Esophagus squamous epithelium (tissue), 5 donors: ENCODE measurements around the gene VSTM2L. TPM values are rescaled to one million over a fixed set of nuclear protein-coding genes. Genes with fewer than 3 reads are reported as not detected.

Experiments
- DNase-seq: peaks from one replicate; lab custom pipeline; 2025; lab: John Stamatoyannopoulos, UW
- H3K27ac ChIP-seq, 4 donors: fragments of 200-600 bp; sonication (generic); one replicate each; pipeline ENCODE4 v1.5.1; 2016 to 2019; ENCODE audit warnings: mild to moderate bottlenecking in 1 of 4
- H3K27me3 ChIP-seq, 4 donors: fragments of 200-600 bp; sonication (generic); 1 replicate in 3 of 4; 2 replicates in 1 of 4; pipeline versions ENCODE4 v1.5.1 to v1.6.0; 2017 to 2021; ENCODE audit warnings: antibody characterized with exemption in 1 of 4
- H3K36me3 ChIP-seq, 3 donors: fragments of 200-600 bp; sonication (generic); one replicate each; pipeline ENCODE4 v1.5.1; 2016 to 2019
- H3K4me1 ChIP-seq, 3 donors: fragments of 200-600 bp; sonication (generic); one replicate each; pipeline ENCODE4 v1.5.1; 2017 to 2019
- H3K4me3 ChIP-seq, 4 donors: fragments of 200-600 bp; sonication (generic); 1 replicate in 3 of 4; 2 replicates in 1 of 4; pipeline ENCODE4 v1.5.1; 2016 to 2019; ENCODE audit warnings: mild to moderate bottlenecking in 2 of 4, moderate library complexity in 1 of 4
- H3K9me3 ChIP-seq, 3 donors: fragments of 200-600 bp; sonication (generic); one replicate each; pipeline ENCODE4 v1.5.1; 2016 to 2019
- POLR2A ChIP-seq, 4 donors: fragments of 450-650 bp; IDR thresholded peaks; one replicate each; pipeline ENCODE4 v1.6.1; 2017; ENCODE audit warnings: antibody characterized with exemption in 4 of 4, mild to moderate bottlenecking in 4 of 4, moderate library complexity in 3 of 4
- WGBS, 2 donors: methylation state at CpG; one replicate each; pipeline ENCODE4 v1.1.5; 2018; 5-methylcytosine and 5-hydroxymethylcytosine counted together
- intact Hi-C: fragments of 100-400 bp; cut with DNase I; formaldehyde crosslinking; loops from one replicate; pipeline ENCODE4 v1.15.0; 2022
- total RNA-seq, 4 donors: library from RNA; depleted of rRNA; stranded (reverse); fragments of >200 nt; gene quantifications; one replicate each; pipeline ENCODE4 v1.1.0, GENCODE V29; 2016
- TF ChIP-seq, protein P1 (sequence below), 6 experiments: fragments of 450-650 bp in 4 of 6; fragments of 200-600 bp in 2 of 6; sonication (generic) in 2 of 6; IDR thresholded peaks; one replicate each; pipeline ENCODE4 v1.5.1; 2016 to 2019; ENCODE audit warnings: antibody characterized with exemption in 6 of 6, mild to moderate bottlenecking in 4 of 6, moderate library complexity in 4 of 6
- donor health status: DM: yes; HTN: yes; CAD: no.

Gene VSTM2L
- total RNA-seq, 4 donors from 2014 or later = 0.38 to 2.6 (median 0.68) TPM

DNA sequence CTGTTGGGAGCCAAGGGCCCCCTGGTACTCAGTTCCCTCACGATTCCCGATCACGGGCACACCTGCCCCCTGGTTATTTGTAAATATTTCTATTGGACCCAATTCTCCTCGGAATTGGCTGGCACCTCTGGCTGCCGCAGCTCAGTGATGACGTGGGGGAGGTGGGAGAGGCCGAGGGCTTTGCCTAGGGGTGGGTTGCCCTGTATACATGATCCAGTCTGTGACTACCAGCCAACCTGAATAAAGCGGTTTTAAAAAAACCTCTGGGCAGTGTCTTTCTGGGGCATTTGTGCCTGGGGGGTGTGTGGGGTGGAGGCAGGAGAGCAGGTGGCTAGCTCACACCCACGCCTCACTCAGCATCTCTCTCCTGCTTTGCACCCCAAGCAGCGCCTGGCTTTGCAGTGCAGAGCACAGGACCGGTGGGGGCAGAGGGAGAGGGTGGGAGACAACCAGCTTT is 42.2 kb downstream of the VSTM2L start:
- no peak overlapping the region for H3K4me3 ChIP-seq
- no peak overlapping the region for H3K27ac ChIP-seq
- no peaks in the 10 kb centered on the region for H3K36me3 ChIP-seq
- intact Hi-C loops = no loop called here
- peaks cover 0 to 27% (median 0%) of the 10 kb centered on the region in 4 donors for H3K27me3 ChIP-seq
- H3K4me1 ChIP-seq = no peaks in the 10 kb centered on the region
- 15 to 32% methylated on average over 3 to 5 of the region's 11 CpGs for WGBS, 2 donors
- DNase-seq = no peak
- no peaks in the 10 kb centered on the region for H3K9me3 ChIP-seq
- TF ChIP-seq, protein P1, sequence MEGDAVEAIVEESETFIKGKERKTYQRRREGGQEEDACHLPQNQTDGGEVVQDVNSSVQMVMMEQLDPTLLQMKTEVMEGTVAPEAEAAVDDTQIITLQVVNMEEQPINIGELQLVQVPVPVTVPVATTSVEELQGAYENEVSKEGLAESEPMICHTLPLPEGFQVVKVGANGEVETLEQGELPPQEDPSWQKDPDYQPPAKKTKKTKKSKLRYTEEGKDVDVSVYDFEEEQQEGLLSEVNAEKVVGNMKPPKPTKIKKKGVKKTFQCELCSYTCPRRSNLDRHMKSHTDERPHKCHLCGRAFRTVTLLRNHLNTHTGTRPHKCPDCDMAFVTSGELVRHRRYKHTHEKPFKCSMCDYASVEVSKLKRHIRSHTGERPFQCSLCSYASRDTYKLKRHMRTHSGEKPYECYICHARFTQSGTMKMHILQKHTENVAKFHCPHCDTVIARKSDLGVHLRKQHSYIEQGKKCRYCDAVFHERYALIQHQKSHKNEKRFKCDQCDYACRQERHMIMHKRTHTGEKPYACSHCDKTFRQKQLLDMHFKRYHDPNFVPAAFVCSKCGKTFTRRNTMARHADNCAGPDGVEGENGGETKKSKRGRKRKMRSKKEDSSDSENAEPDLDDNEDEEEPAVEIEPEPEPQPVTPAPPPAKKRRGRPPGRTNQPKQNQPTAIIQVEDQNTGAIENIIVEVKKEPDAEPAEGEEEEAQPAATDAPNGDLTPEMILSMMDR (IDR thresholded peaks at IDR 0.05) = no peak
- no peak for TF ChIP-seq POLR2A (IDR thresholded peaks at IDR 0.05)

DNA sequence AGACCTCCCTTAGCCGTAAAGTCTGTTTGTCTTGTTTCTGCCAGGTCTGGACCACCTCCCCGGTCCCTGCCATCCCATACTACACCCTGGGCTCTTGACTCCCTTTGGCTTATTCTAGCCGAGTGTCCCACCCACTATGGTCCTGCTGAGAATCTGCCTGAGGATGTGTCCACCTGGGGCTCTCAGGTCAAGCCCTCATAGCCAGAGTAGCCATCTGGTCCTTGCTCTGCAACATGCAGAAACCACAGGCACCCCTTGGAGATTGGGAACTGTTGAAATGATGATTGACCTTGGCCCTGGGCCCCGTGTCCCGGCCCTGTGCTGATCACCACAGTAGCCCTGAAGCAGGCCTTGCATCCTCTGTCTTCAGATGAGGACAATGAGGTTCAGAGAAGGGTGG is 44.0 kb downstream of the VSTM2L start:
- 71 to 95% methylated on average over 3 to 5 of the region's 5 CpGs for WGBS, 2 donors
- Histone ChIP-seq H3K9me3 (no peaks in the 10 kb centered on the region), H3K27ac (no peak overlapping the region), H3K36me3 (no peaks in the 10 kb centered on the region), H3K4me1 (no peaks in the 10 kb centered on the region), H3K27me3 (peaks cover 0 to 27% (median 0%) of the 10 kb centered on the region in 4 donors), H3K4me3 (no peak overlapping the region)
- intact Hi-C loops = no loop called here
- no peak for TF ChIP-seq POLR2A (IDR thresholded peaks at IDR 0.05)
- no peak for DNase-seq

DNA sequence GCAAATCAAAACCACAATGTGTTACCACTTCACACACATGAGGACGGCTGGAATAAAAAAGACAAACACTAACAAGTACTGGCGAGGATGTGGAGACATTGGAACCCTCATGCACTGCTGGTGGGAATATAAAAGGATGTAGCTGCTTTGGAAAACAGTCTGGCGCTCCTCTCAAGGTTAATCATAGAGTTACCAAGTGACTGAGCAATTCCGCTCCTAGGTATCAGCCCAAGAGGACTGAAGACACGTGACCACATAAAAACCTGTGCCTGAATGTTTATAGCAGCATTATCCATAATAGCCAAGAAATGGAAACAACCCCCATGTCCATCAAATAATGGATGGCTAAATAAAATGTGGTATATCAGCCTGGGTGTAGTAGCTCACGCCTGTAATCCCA is 45.0 kb downstream of the VSTM2L start:
- no peaks in the 10 kb centered on the region for H3K4me1 ChIP-seq
- H3K4me3 ChIP-seq = no peak overlapping the region
- DNase-seq = no peak
- H3K36me3 ChIP-seq = no peaks in the 10 kb centered on the region
- WGBS, 2 donors = 85 to 87% methylated on average over 6 of the region's 6 CpGs
- peaks cover 0 to 27% (median 0%) of the 10 kb centered on the region in 4 donors for H3K27me3 ChIP-seq
- H3K27ac ChIP-seq = no peak overlapping the region
- TF ChIP-seq, protein P1 (IDR thresholded peaks at IDR 0.05) = no peak
- no peak for TF ChIP-seq POLR2A (IDR thresholded peaks at IDR 0.05)
- intact Hi-C loops = no loop called here
- H3K9me3 ChIP-seq = no peaks in the 10 kb centered on the region

DNA sequence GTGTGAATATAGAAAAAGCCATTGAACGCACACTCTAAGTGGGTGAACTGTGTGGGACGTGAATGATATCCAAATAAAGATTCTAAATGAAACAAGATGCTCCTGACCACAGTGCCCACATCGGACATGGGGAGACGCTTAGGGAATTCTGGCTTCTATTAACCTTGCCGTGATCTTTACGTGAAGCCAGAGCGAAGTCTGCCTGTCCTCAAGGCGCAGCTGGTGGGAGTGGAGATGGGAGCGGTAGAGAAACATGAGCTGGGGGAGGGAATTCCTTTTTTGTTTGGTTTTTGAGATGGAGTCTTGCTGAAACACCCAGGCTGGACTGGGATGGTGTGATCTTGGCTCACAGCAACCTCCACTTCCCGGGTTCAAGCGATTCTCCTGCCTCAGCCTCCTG is 46.0 kb downstream of the VSTM2L start:
- H3K36me3 ChIP-seq = no peaks in the 10 kb centered on the region
- peaks cover 0 to 27% (median 0%) of the 10 kb centered on the region in 4 donors for H3K27me3 ChIP-seq
- H3K27ac ChIP-seq = no peak overlapping the region
- TF ChIP-seq POLR2A (IDR thresholded peaks at IDR 0.05) = no peak
- TF ChIP-seq, protein P1 (IDR thresholded peaks at IDR 0.05) = no peak
- intact Hi-C loops = no loop called here
- DNase-seq = no peak
- H3K4me1 ChIP-seq = no peaks in the 10 kb centered on the region
- H3K9me3 ChIP-seq = no peaks in the 10 kb centered on the region
- no peak overlapping the region for H3K4me3 ChIP-seq
- WGBS, 2 donors = 82 to 93% methylated on average over 11 of the region's 11 CpGs

DNA sequence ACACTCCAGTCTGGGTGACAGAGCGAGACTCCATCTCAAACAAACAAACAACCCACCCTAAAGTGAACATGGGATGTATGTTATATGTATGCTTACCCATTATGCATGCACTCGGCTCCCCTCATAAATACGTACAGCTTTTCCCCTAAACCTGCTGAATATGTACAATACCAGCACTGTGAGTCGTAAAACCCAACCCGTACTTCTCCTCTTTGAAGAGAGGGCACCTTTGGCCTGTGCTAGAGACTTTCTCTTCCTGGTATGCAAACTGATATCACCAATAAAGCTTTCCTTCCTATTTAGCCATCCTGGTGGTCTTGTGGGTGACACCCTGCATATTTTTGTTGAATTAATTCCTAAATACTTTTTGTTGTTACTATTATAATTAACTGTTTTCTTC is 51.3 kb downstream of the VSTM2L start:
- no peak overlapping the region for H3K27ac ChIP-seq
- DNase-seq = no peak
- no peaks in the 10 kb centered on the region for H3K4me1 ChIP-seq
- H3K36me3 ChIP-seq = no peaks in the 10 kb centered on the region
- TF ChIP-seq, protein P1 (IDR thresholded peaks at IDR 0.05) = no peak
- TF ChIP-seq POLR2A (IDR thresholded peaks at IDR 0.05) = no peak
- 87 to 90% methylated on average over 5 of the region's 5 CpGs for WGBS, 2 donors
- intact Hi-C loops = no loop called here
- no peaks in the 10 kb centered on the region for H3K9me3 ChIP-seq
- H3K27me3 ChIP-seq = peaks cover 0 to 8% (median 0%) of the 10 kb centered on the region in 4 donors
- no peak overlapping the region for H3K4me3 ChIP-seq

DNA sequence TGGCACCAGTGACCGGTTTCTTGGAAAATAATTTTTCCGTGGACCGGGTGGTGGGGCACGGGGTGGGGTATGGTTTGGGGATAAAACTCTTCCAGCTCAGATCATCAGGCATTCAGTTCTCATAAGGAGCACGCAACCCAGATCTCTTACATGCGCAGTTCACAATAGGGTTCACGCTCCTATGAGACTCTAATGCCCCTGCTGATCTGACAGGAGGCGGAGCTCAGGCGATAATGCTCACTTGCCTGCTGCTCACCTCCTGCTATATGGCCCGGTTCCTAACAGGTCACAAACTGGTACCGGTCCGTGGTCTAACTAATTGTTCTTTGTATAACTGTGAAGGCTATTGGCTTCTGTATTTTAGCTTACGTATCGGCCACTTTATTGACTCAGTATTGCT is 51.7 kb downstream of the VSTM2L start:
- intact Hi-C loops = no loop called here
- Histone ChIP-seq H3K36me3 (no peaks in the 10 kb centered on the region), H3K4me1 (no peaks in the 10 kb centered on the region), H3K4me3 (no peak overlapping the region), H3K27ac (no peak overlapping the region), H3K27me3 (peaks cover 0 to 8% (median 0%) of the 10 kb centered on the region in 4 donors), H3K9me3 (no peaks in the 10 kb centered on the region)
- no peak for DNase-seq
- 73 to 78% methylated on average over 12 to 14 of the region's 14 CpGs for WGBS, 2 donors
- TF ChIP-seq, protein P1 (IDR thresholded peaks at IDR 0.05) = no peak
- no peak for TF ChIP-seq POLR2A (IDR thresholded peaks at IDR 0.05)
